ENCODE measurements around the gene CCDC197.

CCDC197 gene

GRCh38 chr14:93984070-93984469 lies 13.0 kb upstream of the CCDC197 start:
- H3K4me1 ChIP-seq (ENCODE audit: low read length), result peaks cover 17% of the 10 kb centered on the region
- no peak overlapping the region for H3K4me3 ChIP-seq (ENCODE audit: low read length)
- H3K4me2 ChIP-seq (ENCODE audit: low read length), result no peak overlapping the region
- TF ChIP-seq CTCF (IDR thresholded peaks at IDR 0.05; ENCODE audit: low read depth, low read length) (no peak), EZH2phosphoT487 (IDR thresholded peaks at IDR 0.05; ENCODE audit: low read depth) (no peak)
- no peak overlapping the region for H2AFZ ChIP-seq (ENCODE audit: low read depth, low read length)
- no peak overlapping the region for H3K9ac ChIP-seq (ENCODE audit: low read length)
- H4K20me1 ChIP-seq (ENCODE audit: insufficient read depth, low read length), result no peaks in the 10 kb centered on the region
- no peak overlapping the region for H3K27ac ChIP-seq (ENCODE audit: low read length)
- H3K27me3 ChIP-seq (ENCODE audit: low read depth, low read length), result peaks cover 3% of the 10 kb centered on the region; the same call in 1 of the 2 replicates
- peaks cover 5% of the 10 kb centered on the region; the same call in 1 of the 2 replicates for H3K9me3 ChIP-seq (ENCODE audit: insufficient read depth, low read length)
- H3K36me3 ChIP-seq (replicated peaks; ENCODE audit: low read depth, low read length), result peaks cover 4% of the 10 kb centered on the region
- H3K79me2 ChIP-seq (ENCODE audit: low read length), result no peaks in the 10 kb centered on the region

- H3K36me3 ChIP-seq (replicated peaks; ENCODE audit: low read depth, low read length), result no peaks in the 10 kb centered on the region
- no peak overlapping the region for H3K4me2 ChIP-seq (ENCODE audit: low read length)
- H3K4me1 ChIP-seq (ENCODE audit: low read length), result peaks cover 18% of the 10 kb centered on the region
- H4K20me1 ChIP-seq (ENCODE audit: insufficient read depth, low read length), result no peaks in the 10 kb centered on the region
- no peaks in the 10 kb centered on the region for H3K9me3 ChIP-seq (ENCODE audit: insufficient read depth, low read length)
- TF ChIP-seq EZH2phosphoT487 (IDR thresholded peaks at IDR 0.05; ENCODE audit: low read depth), result no peak
- TF ChIP-seq CTCF (IDR thresholded peaks at IDR 0.05; ENCODE audit: low read depth, low read length), result peak; percentile 21; the same call in 1 of the 2 replicates
- no peak overlapping the region for H3K4me3 ChIP-seq (ENCODE audit: low read length)
- no peak overlapping the region for H2AFZ ChIP-seq (ENCODE audit: low read depth, low read length)
- no peak overlapping the region for H3K27ac ChIP-seq (ENCODE audit: low read length)
- H3K79me2 ChIP-seq (ENCODE audit: low read length), result no peaks in the 10 kb centered on the region
- H3K27me3 ChIP-seq (ENCODE audit: low read depth, low read length), result peaks cover 3% of the 10 kb centered on the region; the same call in 1 of the 2 replicates
- H3K9ac ChIP-seq (ENCODE audit: low read length), result no peak overlapping the region
These were observed 12.1 kb upstream of the CCDC197 start for GRCh38 chr14:93984987-93985410.

- no peak overlapping the region for H3K4me2 ChIP-seq (ENCODE audit: low read length)
These were observed 10.1 kb upstream of the CCDC197 start for GRCh38 chr14:93986955-93987354.

GRCh38 chr14:93987376-93987775 lies 9.7 kb upstream of the CCDC197 start:
- H3K27ac ChIP-seq (ENCODE audit: low read length), result no peak overlapping the region
- H3K36me3 ChIP-seq (replicated peaks; ENCODE audit: low read depth, low read length), result no peaks in the 10 kb centered on the region
- no peak overlapping the region for H3K9ac ChIP-seq (ENCODE audit: low read length)
- TF ChIP-seq CTCF (IDR thresholded peaks at IDR 0.05; ENCODE audit: low read depth, low read length) (no peak), EZH2phosphoT487 (IDR thresholded peaks at IDR 0.05; ENCODE audit: low read depth) (no peak)
- no peaks in the 10 kb centered on the region for H3K9me3 ChIP-seq (ENCODE audit: insufficient read depth, low read length)
- no peak overlapping the region for H3K4me2 ChIP-seq (ENCODE audit: low read length)
- H3K4me1 ChIP-seq (ENCODE audit: low read length), result peaks cover 22% of the 10 kb centered on the region
- no peak overlapping the region for H3K4me3 ChIP-seq (ENCODE audit: low read length)
- no peak overlapping the region for H2AFZ ChIP-seq (ENCODE audit: low read depth, low read length)
- H3K27me3 ChIP-seq (ENCODE audit: low read depth, low read length), result peaks cover 3% of the 10 kb centered on the region; the same call in 1 of the 2 replicates
- H3K79me2 ChIP-seq (ENCODE audit: low read length), result no peaks in the 10 kb centered on the region
- H4K20me1 ChIP-seq (ENCODE audit: insufficient read depth, low read length), result no peaks in the 10 kb centered on the region

More at GRCh38 chr14:93986955-93987354, 10.1 kb upstream of the CCDC197 start:
- TF ChIP-seq CTCF (IDR thresholded peaks at IDR 0.05; ENCODE audit: low read depth, low read length) (no peak), EZH2phosphoT487 (IDR thresholded peaks at IDR 0.05; ENCODE audit: low read depth) (no peak)
- Histone ChIP-seq H3K27ac (ENCODE audit: low read length) (no peak overlapping the region), H3K9me3 (ENCODE audit: insufficient read depth, low read length) (no peaks in the 10 kb centered on the region), H3K27me3 (ENCODE audit: low read depth, low read length) (peaks cover 3% of the 10 kb centered on the region; the same call in 1 of the 2 replicates), H3K4me3 (ENCODE audit: low read length) (no peak overlapping the region), H3K79me2 (ENCODE audit: low read length) (no peaks in the 10 kb centered on the region), H3K9ac (ENCODE audit: low read length) (no peak overlapping the region), H3K4me1 (ENCODE audit: low read length) (peaks cover 22% of the 10 kb centered on the region), H3K36me3 (replicated peaks; ENCODE audit: low read depth, low read length) (no peaks in the 10 kb centered on the region), H2AFZ (ENCODE audit: low read depth, low read length) (no peak overlapping the region), H4K20me1 (ENCODE audit: insufficient read depth, low read length) (no peaks in the 10 kb centered on the region)
